ENCODE measurements around the gene C1orf35.
A peak's percentile ranks its signal among the peaks of the same experiment; 100 is the strongest.
"Not testable (repeated sequence)": the region's sequence is repeated elsewhere in the genome, so short reads cannot be mapped to it uniquely, and the experiment has no call there.

C1orf35 gene

DNA sequence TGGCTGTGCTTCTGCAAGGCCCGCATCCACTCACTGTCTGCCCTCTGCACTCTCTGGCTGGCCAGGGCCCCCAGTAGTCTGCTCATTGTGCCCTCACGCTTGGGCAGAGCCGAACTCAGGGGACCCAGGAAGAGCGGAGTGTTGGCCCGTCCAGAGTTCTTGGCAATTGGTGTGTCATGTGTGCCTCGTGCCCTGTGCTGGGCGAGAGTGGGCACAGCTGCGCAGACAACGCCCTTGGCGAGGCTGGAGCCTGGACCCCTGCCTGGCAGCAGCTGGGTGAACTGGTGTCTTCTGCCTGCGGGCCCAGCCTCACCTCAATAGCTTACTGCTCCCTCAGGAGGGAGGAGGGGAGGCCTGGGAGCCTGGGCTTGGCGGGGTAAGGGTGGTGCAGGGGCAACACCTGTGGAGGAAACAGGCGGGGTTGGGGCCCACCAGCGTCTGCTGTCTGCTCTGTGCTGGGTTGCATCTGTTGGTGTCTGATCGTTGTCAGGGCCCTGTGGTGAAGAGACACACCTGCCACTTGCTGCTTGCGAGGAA is 39.1 kb upstream of the C1orf35 start:
- DNase-seq = peak; percentile 16

DNA sequence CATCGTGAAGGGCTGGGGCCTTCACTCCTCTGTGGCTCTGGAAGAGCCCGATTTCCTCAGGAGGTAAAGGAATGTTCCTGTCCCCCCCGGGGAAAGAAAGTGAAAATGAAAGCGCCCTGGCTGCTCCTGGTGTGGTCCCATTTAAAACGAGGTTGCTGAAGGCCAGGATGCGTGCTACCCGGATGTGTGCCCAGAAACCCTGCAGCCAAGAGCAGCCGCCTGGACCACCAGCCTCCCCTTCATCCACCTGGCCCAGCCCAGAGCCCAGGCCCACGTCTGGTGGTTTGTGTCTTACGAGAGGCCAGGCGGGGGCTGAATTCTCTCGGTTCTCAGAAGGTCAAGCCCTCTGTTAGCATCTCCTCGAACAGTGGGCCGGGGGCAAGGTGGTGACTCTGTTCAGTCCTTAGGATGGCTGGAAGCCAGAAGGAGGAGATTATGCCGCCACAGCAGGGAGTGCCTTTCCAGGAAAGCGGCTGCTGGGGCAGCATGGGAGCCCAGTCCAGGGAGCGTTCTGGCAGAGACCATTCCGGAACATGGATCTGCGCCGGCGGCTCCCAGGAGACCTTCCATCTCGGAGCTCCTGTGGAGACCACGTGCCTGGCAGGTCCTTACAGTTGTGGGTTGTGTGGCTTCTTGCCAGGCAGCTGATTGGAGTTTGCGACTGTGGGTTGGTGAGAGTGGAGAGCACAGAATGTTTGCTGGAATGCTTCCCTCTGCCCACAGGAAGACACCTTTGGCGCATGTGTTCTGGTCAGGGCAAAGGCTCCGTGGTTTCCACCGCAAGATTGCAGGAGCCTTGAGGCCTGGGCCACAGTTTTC is 38.3 kb upstream of the C1orf35 start:
- DNase-seq = peak; percentile 20

DNA sequence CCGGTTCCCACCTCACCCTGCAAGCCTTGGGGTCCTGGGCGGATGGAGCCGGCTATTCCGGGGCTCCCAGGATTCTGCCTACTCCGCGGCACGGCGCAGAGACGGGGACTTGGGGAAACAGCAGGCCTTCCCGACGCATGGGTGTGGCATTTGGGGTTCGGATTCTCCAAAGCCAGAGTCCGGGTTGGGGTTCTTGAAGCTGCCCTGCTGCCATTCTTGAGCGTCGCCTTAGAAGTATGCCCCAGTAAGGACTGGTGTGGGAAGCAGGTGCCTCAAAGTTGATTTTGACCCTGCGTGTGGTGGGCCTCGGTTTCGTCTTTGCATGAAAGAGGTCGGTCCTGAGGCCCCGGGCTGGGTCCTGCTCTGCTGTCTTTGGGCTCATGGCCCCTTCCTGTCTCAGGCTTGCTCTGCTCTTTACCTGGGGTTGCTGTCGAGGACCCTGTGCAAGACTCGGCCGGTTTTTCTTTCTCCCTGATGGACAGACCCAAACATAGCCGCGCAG is 37.6 kb upstream of the C1orf35 start:
- peak; percentile 20 for DNase-seq

DNA sequence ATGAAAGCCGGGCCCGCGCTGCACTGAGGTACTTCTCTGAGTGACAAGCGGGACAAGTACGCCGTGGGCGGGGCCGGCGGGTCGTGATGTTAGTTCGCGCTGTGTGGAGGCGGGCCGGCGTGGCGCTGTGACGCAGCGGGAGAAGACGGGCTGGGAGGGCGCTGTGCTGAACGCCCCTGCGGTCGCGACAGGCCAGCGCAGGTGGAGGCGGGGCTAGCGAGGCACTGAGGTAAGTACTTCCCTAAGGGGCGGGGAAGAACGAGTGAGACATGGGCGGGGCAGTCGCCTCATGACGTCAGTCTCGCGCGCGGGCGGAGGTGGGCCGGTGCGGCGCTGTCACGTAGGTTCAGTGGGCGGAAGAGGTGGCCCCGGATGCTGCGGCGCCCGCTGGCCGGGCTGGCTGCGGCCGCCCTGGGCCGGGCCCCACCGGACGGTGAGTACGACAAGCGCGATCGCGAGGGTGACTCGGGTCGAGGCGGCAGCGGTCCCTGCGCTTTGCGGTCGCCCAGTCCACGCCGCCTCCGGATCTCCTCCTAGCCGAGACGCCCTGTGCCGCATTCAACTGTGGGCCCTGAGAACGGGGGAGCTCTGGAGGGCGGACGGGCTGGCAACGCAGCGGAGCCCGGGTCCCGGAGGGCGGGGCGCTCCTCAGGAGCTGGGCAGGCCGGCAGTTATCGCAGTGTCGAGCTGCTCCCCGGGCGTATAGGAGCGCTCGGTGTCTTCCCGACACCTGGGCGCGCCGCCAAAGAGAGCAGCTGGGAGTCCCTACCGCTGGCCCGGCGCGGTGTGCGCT is 37.0 kb upstream of the C1orf35 start, which contains the start of gene GUK1:
TSS of gene GUK1 (plus strand) at position 349 of the 793 bp plus-strand sequence. CDS start at position 373, 24 bp downstream.
- peak; percentile 100 for DNase-seq

DNA sequence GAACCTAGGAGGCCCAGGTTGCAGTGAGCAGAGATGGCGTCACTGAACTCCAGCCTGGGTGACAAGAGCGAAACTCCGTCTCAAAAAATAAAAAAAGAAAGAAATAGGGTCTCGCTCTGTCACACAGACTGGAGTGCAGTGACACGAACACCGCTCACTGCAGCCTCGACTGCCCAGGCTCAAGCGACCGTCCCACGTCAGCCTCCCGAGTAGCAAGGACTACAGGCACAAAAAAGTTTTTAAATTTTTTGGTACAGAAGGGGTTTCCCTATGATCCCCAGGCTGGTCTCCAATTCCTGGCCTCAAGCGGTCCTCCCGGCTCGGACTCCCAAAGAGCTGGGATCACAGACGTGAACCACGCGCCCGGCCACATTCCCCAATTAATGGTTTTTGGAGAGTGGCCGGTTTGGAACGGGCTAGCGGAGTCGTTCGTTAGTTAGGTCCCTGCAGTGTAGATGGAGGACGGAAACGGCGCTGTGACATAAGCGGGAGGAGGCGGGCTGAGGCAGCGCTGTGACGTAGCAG is 36.3 kb upstream of the C1orf35 start:
- DNase-seq = no peak

DNA sequence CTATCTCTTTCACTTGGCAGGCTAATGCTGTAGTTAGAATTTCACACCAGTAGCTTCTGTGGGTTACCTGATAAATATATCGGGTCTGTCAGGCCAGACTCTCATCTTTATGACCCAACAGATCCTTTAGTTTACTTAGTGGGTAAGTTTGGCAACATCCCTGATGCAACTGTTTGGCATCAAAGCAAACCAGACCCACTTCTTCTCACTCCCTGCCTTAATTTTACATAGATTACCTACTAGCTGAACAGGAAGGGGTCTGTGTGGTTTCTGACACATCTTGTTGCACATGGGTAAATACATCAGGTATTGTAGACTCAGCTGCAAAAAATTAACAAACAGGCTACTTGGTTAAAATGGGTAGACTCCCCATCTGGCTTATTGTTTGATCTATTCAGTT is 33.8 kb upstream of the C1orf35 start:
- no peak for DNase-seq

DNA sequence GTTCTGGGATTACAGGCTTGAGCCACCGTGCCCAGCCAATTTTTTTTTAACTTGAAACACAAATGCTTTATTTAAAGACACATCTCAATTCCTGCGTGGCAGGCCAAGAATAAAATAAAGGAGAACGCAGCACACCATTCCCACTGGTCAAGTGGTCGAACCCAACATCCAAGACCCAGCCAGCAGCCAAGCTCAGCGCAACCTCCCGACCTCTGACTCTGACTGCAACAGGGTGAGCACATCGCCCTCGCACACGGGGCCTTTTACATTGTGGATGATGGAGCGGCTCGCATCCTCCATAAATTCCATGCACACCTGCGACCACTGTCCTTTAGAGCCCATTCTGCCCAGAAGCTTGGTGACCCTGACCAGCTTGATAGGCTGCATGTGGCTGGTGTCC is 31.5 kb upstream of the C1orf35 start:
- no peak for DNase-seq

DNA sequence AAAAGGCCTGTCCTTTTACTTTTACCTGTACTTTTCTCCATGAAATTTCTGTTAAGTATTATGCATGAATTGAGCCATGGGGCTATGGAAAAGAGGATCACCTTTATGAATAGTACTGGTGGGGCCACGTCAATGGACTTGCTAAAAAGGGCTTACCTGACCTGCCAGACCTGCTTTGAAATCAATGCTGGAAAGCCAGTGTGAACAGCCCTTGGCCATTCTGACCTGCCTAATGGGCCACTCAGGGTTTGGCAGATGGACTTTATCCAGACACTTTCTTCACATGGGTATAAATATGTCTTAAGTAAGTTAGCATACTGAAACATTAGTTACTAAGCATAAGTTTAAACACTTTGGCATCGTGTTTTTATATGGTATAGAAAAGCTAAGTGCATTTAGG is 28.6 kb upstream of the C1orf35 start:
- DNase-seq = no peak

DNA sequence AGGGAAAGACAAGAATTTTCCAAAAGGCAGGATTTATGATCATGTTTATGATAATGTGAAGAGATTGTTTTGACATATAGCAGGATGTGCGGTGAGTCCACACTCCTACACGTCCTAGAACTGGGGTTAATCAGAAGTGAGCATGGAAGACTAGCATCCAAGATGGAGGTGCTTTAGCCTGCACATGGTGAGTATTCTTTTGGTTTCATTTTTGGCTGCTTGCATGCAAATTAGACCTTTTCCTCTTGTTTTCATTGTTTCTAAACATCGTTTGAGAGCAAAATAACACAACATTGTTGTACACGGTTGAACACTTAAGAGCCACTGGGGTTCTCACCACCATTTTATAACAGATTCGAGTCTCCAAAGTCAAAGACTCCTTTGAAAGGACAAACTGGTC is 22.1 kb upstream of the C1orf35 start:
- no peak for DNase-seq

DNA sequence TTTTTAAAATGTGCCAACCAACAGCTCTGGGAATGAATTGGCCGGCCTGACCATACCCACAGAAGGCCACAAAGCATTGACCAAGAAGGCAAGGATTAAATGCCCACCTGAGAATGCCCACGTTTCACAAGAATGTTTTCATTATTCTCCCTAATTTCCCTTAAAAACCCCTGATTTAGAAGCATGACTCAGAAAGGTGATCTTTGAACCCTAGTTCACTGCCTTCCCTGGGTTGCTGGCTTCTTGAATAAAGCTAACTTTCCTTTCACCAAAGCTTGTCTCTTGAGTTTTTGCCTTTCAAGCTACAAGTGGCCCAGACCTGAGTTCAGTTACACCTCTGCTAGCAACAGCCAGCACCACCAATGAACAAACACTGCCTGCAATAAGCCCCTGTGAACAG is 20.4 kb upstream of the C1orf35 start:
- no peak for DNase-seq

DNA sequence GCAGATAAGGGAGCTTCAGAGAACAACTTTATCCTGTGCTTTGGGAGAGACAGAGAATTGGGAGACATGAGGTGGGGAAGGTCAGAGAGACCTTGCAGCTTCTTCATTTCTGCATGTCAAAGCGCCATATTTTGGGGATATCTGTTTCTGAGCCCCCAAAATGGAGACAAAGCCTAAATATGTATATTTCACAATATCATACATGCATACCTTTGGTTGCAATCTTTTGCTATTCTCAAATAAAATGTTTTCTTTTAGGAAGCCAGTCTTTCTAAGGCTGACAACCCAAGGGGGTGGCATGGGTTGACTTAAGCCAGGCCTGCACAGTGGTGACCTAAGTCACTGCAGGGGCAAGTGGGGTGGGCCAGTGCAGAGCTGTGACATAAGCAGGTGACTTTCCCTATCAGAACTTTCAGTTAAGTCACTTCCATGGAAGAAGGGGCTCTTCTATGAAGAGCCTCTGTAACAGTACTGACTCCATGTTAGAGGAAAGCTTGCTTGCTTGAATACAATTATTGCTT is 19.9 kb upstream of the C1orf35 start:
- DNase-seq = no peak

DNA sequence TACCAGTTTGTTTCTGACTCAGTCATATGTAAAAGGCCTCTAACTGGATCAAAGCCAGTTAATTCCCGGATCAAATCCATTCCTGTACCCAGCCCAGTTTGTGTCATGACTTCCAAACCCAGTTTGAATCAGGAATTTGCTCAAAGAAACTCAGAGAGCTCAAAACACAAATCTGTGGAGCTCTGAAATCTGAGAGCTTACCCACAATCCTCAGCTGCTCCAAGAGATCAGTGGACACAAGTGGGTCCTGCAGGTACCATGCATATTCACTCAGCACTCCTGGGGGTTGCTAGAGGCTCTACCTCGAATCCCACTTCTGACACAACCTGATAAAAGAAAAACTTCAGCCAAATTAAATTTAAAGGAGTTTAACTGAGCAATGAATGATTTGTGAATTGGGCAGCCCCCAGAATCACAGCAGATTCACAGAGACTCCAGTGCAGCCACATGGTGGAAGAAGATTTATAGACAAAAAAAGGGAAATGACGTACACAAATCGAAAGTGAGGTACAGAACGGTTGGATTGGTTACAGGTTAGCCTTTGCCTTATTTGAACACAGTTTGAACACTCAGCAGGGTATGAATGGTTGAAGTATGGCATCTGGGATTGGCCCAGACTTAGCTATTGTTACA is 17.8 kb upstream of the C1orf35 start:
- DNase-seq = no peak

DNA sequence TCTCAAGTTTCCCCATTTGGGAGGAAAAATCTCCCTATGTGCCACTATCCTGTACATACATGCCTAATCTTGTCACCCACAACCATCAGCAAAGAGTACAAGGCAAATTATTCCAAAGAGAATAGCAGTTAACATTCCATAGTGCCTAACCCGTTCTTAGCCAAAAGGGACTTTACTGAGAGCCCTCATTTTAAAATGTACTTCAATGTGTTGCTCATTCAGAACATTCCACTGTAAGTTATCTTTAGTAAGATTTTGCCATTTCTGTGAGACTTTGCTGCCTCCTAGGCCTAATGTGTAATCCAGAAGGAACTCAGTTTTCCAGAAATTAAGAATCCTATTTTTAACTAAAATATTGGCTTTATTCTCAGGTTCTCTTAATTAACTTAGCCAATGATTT is 17.2 kb upstream of the C1orf35 start:
- DNase-seq = no peak

DNA sequence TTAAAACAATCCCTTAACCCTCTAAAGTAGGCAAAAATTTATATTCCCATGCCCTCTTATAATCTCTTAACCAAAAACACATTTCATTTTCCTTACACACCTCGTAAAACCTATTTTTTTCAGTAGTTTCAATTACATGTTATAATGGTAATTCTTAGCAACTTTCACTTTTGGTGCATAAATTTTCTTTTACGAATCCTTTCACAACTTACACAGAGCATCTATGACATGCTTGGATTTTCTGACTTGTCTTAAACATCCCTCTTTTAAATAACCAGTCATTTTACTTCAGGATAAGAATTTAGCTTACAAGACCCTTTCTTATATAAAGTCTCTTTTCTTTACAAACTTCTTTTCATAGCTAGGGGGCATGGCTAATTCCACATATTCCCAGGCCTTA is 14.9 kb upstream of the C1orf35 start:
- no peak for DNase-seq

DNA sequence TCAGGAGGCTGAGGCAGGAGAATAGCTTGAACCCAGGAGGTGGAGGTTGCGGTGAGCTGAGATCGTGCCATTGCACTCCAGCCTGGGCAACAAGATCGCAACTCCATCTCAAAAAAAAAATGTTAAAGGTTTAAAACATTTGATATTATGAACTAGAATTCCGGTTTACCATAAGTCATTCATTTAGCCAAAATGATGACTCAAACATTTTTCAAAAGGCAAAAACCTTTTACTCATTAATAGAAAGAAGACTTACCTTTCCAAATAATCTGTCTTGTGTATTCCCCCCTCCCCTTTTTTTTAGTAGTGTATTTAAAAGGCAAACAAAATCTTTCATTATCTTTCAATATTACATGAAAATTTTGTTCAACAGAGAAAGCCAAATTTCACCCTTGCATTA is 14.2 kb upstream of the C1orf35 start:
- no peak for DNase-seq

DNA sequence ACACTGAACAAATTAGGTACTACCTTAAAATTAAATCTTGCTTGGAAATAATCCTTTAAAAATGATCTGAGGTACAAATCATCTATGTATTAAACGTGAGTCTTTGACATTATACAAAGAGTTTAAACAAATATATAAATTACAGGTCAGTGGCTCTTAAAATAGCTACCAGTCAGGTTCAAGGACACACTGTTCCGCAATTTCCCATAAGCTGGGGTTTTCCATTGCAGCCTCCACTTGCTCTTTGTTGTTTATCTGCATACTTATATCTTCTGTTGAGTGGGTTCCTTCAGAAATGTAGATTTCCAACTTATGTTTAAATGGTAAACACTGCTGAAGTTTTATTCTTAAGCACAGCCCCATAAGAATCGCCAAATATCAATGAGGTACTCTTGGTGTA is 11.7 kb upstream of the C1orf35 start:
- DNase-seq = no peak

DNA sequence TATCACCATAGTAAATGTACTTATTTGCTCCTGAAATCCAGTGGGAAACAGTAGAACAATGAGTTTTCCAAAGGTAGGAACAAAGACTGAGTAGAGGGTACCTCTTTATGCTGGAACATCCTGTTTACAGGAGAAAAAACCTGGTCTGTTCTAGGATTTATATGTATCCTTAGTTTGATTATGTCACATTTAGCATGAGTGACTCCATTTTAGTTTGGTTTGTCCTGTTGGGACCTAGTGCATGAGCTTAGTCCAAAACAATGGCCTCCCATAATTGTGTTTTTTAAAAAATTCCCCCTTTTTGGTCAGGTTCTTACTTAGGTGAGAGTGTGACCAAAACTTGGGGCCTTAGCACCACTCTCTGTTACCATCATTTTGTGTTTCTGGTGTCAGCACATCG is 9.5 kb upstream of the C1orf35 start:
- no peak for DNase-seq

DNA sequence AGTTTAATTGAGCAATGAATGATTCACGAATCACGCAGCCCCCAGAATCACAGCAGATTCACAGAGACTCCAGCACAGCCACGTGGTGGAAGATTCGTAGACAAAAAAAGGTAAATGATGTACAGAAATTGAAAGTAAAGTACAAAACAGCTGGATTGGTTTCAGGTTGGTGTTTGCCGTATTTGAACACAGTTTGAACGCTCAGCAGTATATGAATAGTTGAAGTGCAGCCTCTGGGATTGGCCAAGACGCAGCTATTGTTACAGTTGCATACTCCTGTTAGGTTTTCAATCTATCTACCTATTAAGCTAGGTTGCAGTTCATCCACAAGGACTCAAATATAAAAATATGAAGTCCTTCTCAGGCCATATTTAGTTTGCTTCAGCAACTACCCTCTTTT is 9.0 kb upstream of the C1orf35 start:
- no peak for DNase-seq

DNA sequence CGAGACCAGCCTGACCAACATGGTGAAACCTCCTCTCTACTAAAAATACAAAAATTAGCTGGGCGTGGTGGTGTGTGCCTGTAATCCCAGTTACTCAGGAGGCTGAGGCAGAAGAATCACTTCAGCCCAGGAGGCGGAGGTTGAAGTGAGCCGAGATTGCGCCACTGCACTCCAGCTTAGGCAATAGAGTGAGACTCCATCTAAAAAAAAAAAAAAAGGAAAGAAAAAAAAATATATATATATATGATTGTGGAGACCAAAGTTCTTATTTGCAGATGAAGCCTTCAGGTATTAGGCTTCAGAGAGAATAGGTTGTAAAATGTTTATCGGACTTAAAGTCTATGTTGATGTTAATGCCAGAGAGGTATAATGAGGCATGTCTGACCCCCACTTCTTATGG is 8.2 kb upstream of the C1orf35 start:
- DNase-seq = not testable (repeated sequence)

DNA sequence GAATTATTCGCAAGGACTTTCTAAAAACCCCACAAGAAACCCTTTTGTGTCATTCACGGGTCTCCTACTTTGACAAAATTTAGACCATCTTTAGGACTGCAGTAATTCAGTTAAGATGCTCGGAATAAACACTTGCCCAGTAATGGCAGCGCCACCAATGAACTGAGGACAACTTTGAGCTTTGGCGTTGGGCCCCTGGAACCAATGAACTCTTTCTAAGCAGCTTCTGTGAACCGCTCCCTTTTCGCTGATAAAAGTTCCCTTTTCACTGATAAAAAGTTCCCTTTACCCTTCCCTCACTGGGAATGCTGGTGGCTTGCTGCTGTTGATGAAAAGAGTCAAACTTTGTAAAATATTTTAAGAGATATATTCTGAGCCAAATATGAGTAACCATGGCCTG is 7.4 kb upstream of the C1orf35 start:
- no peak for DNase-seq

DNA sequence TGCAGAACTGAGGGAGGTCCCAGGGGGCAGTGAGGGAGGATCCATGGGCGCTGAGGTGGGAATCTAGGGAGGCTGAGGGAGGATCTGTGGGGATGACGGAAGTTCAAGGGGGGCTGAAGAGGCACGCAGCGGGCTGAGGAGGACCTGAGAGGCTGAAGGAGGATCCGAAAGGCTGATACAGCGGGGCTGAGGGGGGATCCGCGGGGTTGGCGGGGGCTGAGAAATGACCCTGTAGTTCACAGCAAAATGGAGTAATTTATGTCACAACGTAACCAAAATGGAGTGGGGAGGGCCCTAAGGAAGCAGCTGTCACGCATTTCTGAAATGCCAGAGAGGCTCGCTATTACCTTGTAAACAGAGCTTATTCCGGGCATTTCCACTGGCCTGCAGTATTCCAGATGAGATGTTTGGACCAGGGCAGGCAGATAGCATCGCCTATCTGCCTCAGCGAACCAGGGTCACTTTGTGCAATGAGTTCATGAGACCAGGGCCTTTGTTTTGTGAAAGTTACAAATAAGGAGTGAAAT is 6.9 kb upstream of the C1orf35 start:
- no peak for DNase-seq

All from activated CD8-positive, alpha-beta memory T cell treated with anti-CD3 and anti-CD28 coated beads, Interleukin-2, amount 50 U/mL, for 4 hours (primary cell).